GM19023 (cell line): ENCODE results near the gene NCSTN.
"Not testable (repeated sequence)": the region's sequence is repeated elsewhere in the genome, so short reads cannot be mapped to it uniquely, and the experiment has no call there.

Experiments used
- ATAC-seq: cut with Tn5 transposase; IDR thresholded peaks from one replicate; pipeline ENCODE4 v1.9.1; 2021; ENCODE audit warnings: mild to moderate bottlenecking, moderate library complexity; ENCODE audit not compliant: unreplicated experiment

Gene NCSTN

GRCh38 chr1:160370561-160371345 lies 27.6 kb downstream of the NCSTN start:
- no peak for ATAC-seq

GRCh38 chr1:160371346-160371631 lies 28.1 kb downstream of the NCSTN start:
- ATAC-seq = no peak

- ATAC-seq = no peak
Observed at GRCh38 chr1:160371756-160372155, 28.6 kb downstream of the NCSTN start.

- no peak for ATAC-seq
Observed at GRCh38 chr1:160373696-160374095, 30.5 kb downstream of the NCSTN start.

- no peak for ATAC-seq
Observed at GRCh38 chr1:160374306-160375110, 31.3 kb downstream of the NCSTN start.

GRCh38 chr1:160375788-160376524 lies 32.8 kb downstream of the NCSTN start:
- ATAC-seq = no peak

GRCh38 chr1:160376525-160377131 lies 33.4 kb downstream of the NCSTN start:
- no peak for ATAC-seq

- ATAC-seq = no peak
Observed at GRCh38 chr1:160377585-160378206, 34.5 kb downstream of the NCSTN start.

- ATAC-seq = not testable (repeated sequence)
Observed at GRCh38 chr1:160384812-160385211, 41.6 kb downstream of the NCSTN start.

GRCh38 chr1:160388406-160388805 lies 45.2 kb downstream of the NCSTN start:
- not testable (repeated sequence) for ATAC-seq

GRCh38 chr1:160394673-160395072 lies 51.5 kb downstream of the NCSTN start:
- ATAC-seq = no peak

- ATAC-seq = no peak
Observed at GRCh38 chr1:160397651-160398050, 54.5 kb downstream of the NCSTN start.

GRCh38 chr1:160398823-160399222 lies 55.6 kb downstream of the NCSTN start:
- no peak for ATAC-seq

- ATAC-seq = no peak
Observed at GRCh38 chr1:160399544-160400222, 56.5 kb downstream of the NCSTN start.

GRCh38 chr1:160400223-160400645 lies 57.1 kb downstream of the NCSTN start, which contains the start of gene VANGL2:
Gene VANGL2, plus strand, starts transcription at chr1:160400564. Its CDS starts 15,274 bp downstream, at chr1:160415838.
- ATAC-seq = no peak

- no peak for ATAC-seq
Observed at GRCh38 chr1:160400646-160401486, 57.7 kb downstream of the NCSTN start.

GRCh38 chr1:160401487-160401805 lies 58.3 kb downstream of the NCSTN start:
- no peak for ATAC-seq

GRCh38 chr1:160402001-160402795 lies 59.0 kb downstream of the NCSTN start:
- ATAC-seq = no peak
